Activated CD4-positive, alpha-beta T cell treated with anti-CD3 and anti-CD28 coated beads, Interleukin-2, amount 50 U/mL, for 24 hours (primary cell): ENCODE results near the gene TXNL4B.

Experiments
- DNase-seq, 2 donors: peaks; one replicate each; pipeline ENCODE4 v3.0.0-alpha.2; 2020; ENCODE audit warnings: low read depth in 1 of 2, low spot score in 1 of 2

The TXNL4B gene

DNA sequence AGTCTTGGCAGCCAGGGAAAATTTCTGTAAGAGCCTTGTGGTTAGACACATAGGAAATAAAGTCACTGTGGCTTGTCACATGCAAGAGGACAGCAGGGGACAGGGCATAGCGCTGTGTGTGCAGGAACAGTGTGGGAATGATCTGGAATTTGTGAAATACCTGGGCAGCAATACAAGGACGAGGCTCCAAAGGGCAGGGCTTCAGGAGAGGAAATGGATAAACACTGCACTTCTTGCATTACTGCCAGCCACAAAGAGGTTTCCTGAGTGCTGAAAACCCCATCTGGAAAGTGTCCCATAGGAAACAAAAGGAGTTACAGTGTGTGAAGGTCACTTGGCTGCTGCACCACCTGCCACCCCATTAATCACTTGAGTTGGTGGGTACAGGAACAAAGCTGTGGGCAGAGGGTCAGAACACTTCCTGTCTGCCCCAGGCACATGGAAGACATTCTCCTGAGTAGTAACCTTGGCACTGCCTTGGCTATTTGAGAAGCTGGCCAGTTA lies 51.2 kb downstream of the TXNL4B start:
- no peak for DNase-seq

DNA sequence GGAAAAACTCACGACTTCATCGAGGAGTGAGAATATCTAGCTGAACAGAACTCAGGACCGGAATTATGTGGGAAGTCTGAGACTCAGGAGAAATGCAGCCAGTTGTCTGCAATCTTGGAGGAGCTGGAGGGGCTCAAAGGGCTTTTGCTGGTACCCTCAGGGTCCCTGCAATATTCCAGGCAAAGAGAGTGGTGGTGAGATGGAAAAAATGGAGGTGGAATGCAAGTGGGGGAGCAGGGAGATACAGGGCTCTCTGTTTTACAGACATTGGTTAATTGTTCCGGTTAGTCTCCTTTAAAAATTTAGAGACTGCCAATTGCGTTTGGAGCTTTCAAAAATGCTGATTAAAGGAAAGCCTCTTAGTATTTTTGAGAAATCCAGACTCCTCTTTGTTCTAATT lies 57.3 kb downstream of the TXNL4B start:
- DNase-seq: no peak
